Measurements from ENCODE around the gene CAV1. TPM values are rescaled to one million over a fixed set of nuclear protein-coding genes. Genes with fewer than 3 reads are reported as not detected.

The CAV1 gene
- total RNA-seq, 2 experiments from 2014 or later, result 0.35 TPM; not detected in 1

GRCh38 chr7:116593359-116594075 lies 68.7 kb downstream of the CAV1 start:
- no peak for DNase-seq
- Mint-ChIP-seq H3K4me3 (no peak overlapping the region), H3K4me1 (ENCODE audit: low read depth) (peaks cover 14% of the 10 kb centered on the region), H3K27me3 (ENCODE audit: low read depth) (peaks cover 32% of the 10 kb centered on the region), H3K27ac (no peak overlapping the region), H3K36me3 (ENCODE audit: low read depth) (no peaks in the 10 kb centered on the region), H3K9me3 (no peaks in the 10 kb centered on the region)
- intact Hi-C loops (cut with micrococcal nuclease), result loop anchor here (5.0 kb wide), 1 partner anchor 79 kb away; the partner anchor contains the start of gene MET
- CTCF ChIA-PET, result interaction anchor here (1.1 to 3.6 kb wide), 3 partner anchors 68 to 336 kb away, joined by 3 to 50 read pairs (median 4); no protein-coding TSS in a partner anchor

GRCh38 chr7:116595063-116595462 lies 70.2 kb downstream of the CAV1 start:
- intact Hi-C loops (cut with micrococcal nuclease), result no loop called here
- Mint-ChIP-seq H3K9me3 (no peaks in the 10 kb centered on the region), H3K4me3 (no peak overlapping the region), H3K27me3 (ENCODE audit: low read depth) (peaks cover 30% of the 10 kb centered on the region), H3K27ac (no peak overlapping the region), H3K36me3 (ENCODE audit: low read depth) (no peaks in the 10 kb centered on the region), H3K4me1 (ENCODE audit: low read depth) (peaks cover 9% of the 10 kb centered on the region)
- DNase-seq, result no peak
- CTCF ChIA-PET, result interaction anchor here (1.5 kb wide), 1 partner anchor 9 kb away, joined by 3 read pairs; no protein-coding TSS in a partner anchor

DNA sequence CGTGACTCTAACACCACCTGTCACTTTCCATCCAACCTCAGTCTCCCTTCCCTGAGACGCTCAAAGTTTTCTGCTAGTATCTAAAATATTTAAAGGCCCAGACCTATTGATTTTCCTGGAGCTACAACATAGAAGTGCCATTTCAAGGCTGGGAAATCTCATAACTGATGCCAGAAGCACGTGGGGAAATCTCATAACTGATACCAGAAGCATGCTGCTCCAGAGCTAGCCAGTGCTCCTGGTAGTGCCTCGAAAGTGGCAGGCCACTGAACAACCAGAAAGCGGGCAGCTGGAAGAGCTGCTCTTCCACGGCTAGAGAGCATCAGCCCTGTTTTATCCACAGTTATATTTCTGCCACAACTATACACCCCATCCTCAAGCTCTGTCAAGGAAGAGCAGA lies 72.5 kb downstream of the CAV1 start:
- H3K27me3 Mint-ChIP-seq (ENCODE audit: low read depth), result peaks cover 20% of the 10 kb centered on the region
- intact Hi-C loops (cut with micrococcal nuclease), result no loop called here
- H3K36me3 Mint-ChIP-seq (ENCODE audit: low read depth), result no peaks in the 10 kb centered on the region
- peaks cover 7% of the 10 kb centered on the region for H3K4me1 Mint-ChIP-seq (ENCODE audit: low read depth)
- H3K4me3 Mint-ChIP-seq, result no peak overlapping the region
- H3K27ac Mint-ChIP-seq, result no peak overlapping the region
- CTCF ChIA-PET, result interaction anchor here (0.7 kb wide), 1 partner anchor 26 kb away, joined by 3 read pairs; no protein-coding TSS in a partner anchor
- H3K9me3 Mint-ChIP-seq, result no peaks in the 10 kb centered on the region
- DNase-seq, result no peak

- no peak overlapping the region for H3K27ac Mint-ChIP-seq
- peaks cover 14% of the 10 kb centered on the region for H3K27me3 Mint-ChIP-seq (ENCODE audit: low read depth)
- H3K9me3 Mint-ChIP-seq, result no peaks in the 10 kb centered on the region
- H3K4me1 Mint-ChIP-seq (ENCODE audit: low read depth), result peaks cover 3% of the 10 kb centered on the region
- H3K4me3 Mint-ChIP-seq, result no peak overlapping the region
- intact Hi-C loops (cut with micrococcal nuclease), result no loop called here
- DNase-seq, result no peak
- CTCF ChIA-PET, result no interaction called here
- no peaks in the 10 kb centered on the region for H3K36me3 Mint-ChIP-seq (ENCODE audit: low read depth)
Measured at GRCh38 chr7:116598278-116598677, 73.4 kb downstream of the CAV1 start.

DNA sequence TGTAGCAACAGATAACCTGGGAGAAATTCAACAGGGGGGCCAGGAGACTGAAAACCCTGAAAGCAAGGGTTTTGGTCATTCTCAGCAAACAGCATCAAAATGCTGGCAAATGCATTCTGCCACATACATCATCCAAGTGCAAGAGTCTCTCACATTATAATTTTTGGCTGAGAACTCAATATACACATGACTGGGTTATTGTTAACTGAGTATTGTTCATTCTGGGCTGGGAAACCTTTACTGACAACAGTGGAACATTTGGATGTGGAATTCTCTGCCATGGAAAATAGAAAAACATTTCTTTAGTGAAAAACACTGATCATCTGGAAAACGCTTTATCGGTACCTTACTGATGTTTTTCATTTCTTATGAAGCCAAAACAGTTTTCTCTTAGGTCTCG lies 74.0 kb downstream of the CAV1 start:
- peaks cover 10% of the 10 kb centered on the region for H3K27me3 Mint-ChIP-seq (ENCODE audit: low read depth)
- no peaks in the 10 kb centered on the region for H3K9me3 Mint-ChIP-seq

DNA sequence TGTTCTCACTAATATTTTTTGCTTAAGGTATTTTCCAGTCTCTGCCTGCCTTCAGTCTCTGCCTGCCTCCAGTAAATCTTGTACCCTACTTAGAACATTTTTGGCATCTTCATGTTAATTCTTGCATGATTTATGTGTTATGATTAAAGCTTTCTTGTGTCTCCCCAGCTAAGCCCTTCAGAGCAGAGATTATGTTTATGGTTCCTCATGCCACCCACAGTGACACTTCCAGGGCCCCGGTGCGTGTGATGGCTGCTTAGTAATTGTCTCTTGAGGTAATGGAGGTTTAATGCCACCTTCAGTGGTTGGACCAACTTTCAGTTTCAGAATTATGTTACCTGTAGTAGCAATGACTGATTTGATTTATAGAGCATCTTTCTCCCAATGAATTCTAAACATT lies 76.6 kb downstream of the CAV1 start:
- no peaks in the 10 kb centered on the region for H3K36me3 Mint-ChIP-seq (ENCODE audit: low read depth)
- intact Hi-C loops (cut with micrococcal nuclease), result no loop called here
- DNase-seq, result peak; percentile 28
- peaks cover 3% of the 10 kb centered on the region for H3K4me1 Mint-ChIP-seq (ENCODE audit: low read depth)
- no peaks in the 10 kb centered on the region for H3K9me3 Mint-ChIP-seq
- no peaks in the 10 kb centered on the region for H3K27me3 Mint-ChIP-seq (ENCODE audit: low read depth)
- no peak overlapping the region for H3K27ac Mint-ChIP-seq
- H3K4me3 Mint-ChIP-seq, result no peak overlapping the region
- CTCF ChIA-PET, result interaction anchor here (5.2 kb wide), 1 partner anchor 10 kb away, joined by 28 read pairs; no protein-coding TSS in a partner anchor

More for the DNA sequence above, 74.0 kb downstream of the CAV1 start:
- no peaks in the 10 kb centered on the region for H3K36me3 Mint-ChIP-seq (ENCODE audit: low read depth)
- intact Hi-C loops (cut with micrococcal nuclease), result no loop called here
- H3K4me3 Mint-ChIP-seq, result no peak overlapping the region
- CTCF ChIA-PET, result no interaction called here
- peaks cover 3% of the 10 kb centered on the region for H3K4me1 Mint-ChIP-seq (ENCODE audit: low read depth)
- no peak overlapping the region for H3K27ac Mint-ChIP-seq
- no peak for DNase-seq

- no peaks in the 10 kb centered on the region for H3K9me3 Mint-ChIP-seq
- DNase-seq, result no peak
- no peak overlapping the region for H3K4me3 Mint-ChIP-seq
- intact Hi-C loops (cut with micrococcal nuclease), result no loop called here
- CTCF ChIA-PET, result no interaction called here
- H3K27ac Mint-ChIP-seq, result no peak overlapping the region
- H3K4me1 Mint-ChIP-seq (ENCODE audit: low read depth), result no peaks in the 10 kb centered on the region
- no peaks in the 10 kb centered on the region for H3K36me3 Mint-ChIP-seq (ENCODE audit: low read depth)
- peaks cover 16% of the 10 kb centered on the region for H3K27me3 Mint-ChIP-seq (ENCODE audit: low read depth)
Measured at GRCh38 chr7:116607299-116607698, 82.5 kb downstream of the CAV1 start.

DNA sequence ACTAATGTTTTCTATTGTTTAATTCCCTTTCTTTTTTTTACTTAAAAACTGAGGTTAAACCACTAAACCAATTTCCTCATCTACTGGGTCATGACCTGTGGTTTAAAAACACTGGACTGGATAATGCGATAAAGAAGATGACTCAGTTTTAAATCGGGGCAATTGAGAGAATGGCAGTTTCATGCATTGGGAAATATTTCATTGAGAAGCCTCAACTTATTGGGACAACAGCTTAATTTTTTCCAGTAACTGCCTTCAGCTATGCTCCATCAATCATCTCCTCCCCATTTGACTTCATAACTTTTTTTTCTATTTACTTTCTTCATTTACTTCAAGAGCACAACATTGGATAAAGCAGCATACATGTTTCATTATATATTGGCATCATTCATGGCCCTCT lies 85.4 kb downstream of the CAV1 start:
- Mint-ChIP-seq H3K4me1 (ENCODE audit: low read depth) (no peaks in the 10 kb centered on the region), H3K4me3 (no peak overlapping the region), H3K9me3 (no peaks in the 10 kb centered on the region), H3K27ac (no peak overlapping the region), H3K27me3 (ENCODE audit: low read depth) (peaks cover 22% of the 10 kb centered on the region), H3K36me3 (ENCODE audit: low read depth) (no peaks in the 10 kb centered on the region)
- no peak for DNase-seq
- intact Hi-C loops (cut with micrococcal nuclease), result no loop called here
- CTCF ChIA-PET, result no interaction called here

DNA sequence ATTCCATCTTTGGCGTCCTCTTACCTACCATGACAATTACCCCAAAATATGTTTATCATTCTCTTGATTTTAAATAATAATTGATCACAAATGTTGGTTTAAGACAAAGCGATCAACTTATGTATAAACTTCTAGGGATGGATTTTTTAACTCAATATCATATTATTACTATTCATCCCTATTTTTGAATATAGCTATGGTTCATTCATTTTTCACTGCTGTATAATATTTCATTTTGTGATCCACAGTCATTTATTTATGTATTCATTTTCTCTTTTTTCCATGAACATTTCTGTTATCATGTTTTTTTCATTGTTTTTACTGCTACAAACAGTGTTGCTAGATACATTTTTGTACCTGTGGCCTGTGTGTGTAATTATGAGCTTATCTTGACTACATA lies 85.9 kb downstream of the CAV1 start:
- Mint-ChIP-seq H3K27me3 (ENCODE audit: low read depth) (peaks cover 23% of the 10 kb centered on the region), H3K4me3 (no peak overlapping the region), H3K36me3 (ENCODE audit: low read depth) (no peaks in the 10 kb centered on the region), H3K9me3 (no peaks in the 10 kb centered on the region), H3K4me1 (ENCODE audit: low read depth) (no peaks in the 10 kb centered on the region), H3K27ac (no peak overlapping the region)
- CTCF ChIA-PET, result no interaction called here
- intact Hi-C loops (cut with micrococcal nuclease), result no loop called here
- DNase-seq, result no peak

Other genes starting within 250 kb of the CAV1 start
- gene CAV2, start 25.3 kb upstream of the CAV1 start, total RNA-seq, result not detected
- under 1 TPM; 0.42 to 0.52 TPM for gene MET, start 147.2 kb downstream of the CAV1 start, total RNA-seq

All from activated naive CD4-positive, alpha-beta T cell treated with anti-CD3 and anti-CD28 coated beads for 36 hours (primary cell).